Mammary epithelial cell (primary cell): ENCODE measurements around the gene LPP.

Experiments used
- EZH2 ChIP-seq: IDR thresholded peaks from 2 replicates; pipeline ENCODE4 v1.6.1; 2012; ENCODE audit warnings: low read length, inconsistent platforms, borderline replicate concordance
- TF ChIP-seq, protein P1 (sequence below), 2 donors: IDR thresholded peaks in 1 of 2; conservative IDR thresholded peaks in 1 of 2; 2 replicates each; pipeline ENCODE4 v1.5.1; 2011 to 2012; ENCODE audit warnings: inconsistent platforms in 2 of 2, low read length in 2 of 2, mild to moderate bottlenecking in 2 of 2, control low read depth in 1 of 2, low read depth in 1 of 2; ENCODE audit not compliant: insufficient read depth in 1 of 2; ENCODE audit errors: extremely low read depth in 1 of 2

DNA sequence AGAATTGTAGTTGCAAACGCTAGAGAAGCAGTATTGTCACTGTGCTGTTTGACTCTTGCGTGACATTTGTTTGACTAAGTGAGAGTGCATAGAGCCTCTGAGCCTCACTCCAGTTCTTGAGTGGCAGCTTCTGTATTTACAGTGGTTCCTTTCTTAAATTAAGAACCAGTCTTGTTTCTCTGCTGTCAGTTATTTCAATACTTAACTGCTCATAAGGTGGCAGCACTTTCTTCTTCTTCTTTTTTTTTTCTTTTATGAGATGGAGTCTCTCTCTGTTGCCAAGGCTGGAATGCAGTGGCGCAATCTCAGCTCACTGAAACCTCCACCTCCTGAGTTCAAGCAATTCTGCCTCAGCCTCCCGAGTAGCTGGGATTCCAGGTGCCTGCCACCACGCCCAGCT lies 372.1 kb downstream of the LPP start:
- TF ChIP-seq, protein P1, sequence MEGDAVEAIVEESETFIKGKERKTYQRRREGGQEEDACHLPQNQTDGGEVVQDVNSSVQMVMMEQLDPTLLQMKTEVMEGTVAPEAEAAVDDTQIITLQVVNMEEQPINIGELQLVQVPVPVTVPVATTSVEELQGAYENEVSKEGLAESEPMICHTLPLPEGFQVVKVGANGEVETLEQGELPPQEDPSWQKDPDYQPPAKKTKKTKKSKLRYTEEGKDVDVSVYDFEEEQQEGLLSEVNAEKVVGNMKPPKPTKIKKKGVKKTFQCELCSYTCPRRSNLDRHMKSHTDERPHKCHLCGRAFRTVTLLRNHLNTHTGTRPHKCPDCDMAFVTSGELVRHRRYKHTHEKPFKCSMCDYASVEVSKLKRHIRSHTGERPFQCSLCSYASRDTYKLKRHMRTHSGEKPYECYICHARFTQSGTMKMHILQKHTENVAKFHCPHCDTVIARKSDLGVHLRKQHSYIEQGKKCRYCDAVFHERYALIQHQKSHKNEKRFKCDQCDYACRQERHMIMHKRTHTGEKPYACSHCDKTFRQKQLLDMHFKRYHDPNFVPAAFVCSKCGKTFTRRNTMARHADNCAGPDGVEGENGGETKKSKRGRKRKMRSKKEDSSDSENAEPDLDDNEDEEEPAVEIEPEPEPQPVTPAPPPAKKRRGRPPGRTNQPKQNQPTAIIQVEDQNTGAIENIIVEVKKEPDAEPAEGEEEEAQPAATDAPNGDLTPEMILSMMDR (conservative IDR thresholded peaks at IDR 0.05 in 1 of 2, IDR thresholded peaks at IDR 0.05 in 1 of 2; ENCODE audit: extremely low read depth in 1 of 2, insufficient read depth in 1 of 2, low read depth in 1 of 2, low read length in 2 of 2) = no peak
- no peak for TF ChIP-seq EZH2
